Skin epidermis (tissue), 12 donors: Measurements from ENCODE around the gene ATXN10.

Experiments
- H3K27ac ChIP-seq, 21 experiments: fragments of 200-600 bp; sonication (generic) in 11 of 21; one replicate each; pipeline ENCODE4 v1.5.0; 2020; ENCODE audit warnings: mild to moderate bottlenecking in 3 of 21, inconsistent platforms in 2 of 21, moderate library complexity in 2 of 21
- H3K4me3 ChIP-seq, 7 experiments: fragments of 200-600 bp; sonication (generic) in 2 of 7; one replicate each; pipeline ENCODE4 v1.5.0; 2020; ENCODE audit warnings: inconsistent platforms in 2 of 7, mild to moderate bottlenecking in 2 of 7, moderate library complexity in 1 of 7

ATXN10 gene

DNA sequence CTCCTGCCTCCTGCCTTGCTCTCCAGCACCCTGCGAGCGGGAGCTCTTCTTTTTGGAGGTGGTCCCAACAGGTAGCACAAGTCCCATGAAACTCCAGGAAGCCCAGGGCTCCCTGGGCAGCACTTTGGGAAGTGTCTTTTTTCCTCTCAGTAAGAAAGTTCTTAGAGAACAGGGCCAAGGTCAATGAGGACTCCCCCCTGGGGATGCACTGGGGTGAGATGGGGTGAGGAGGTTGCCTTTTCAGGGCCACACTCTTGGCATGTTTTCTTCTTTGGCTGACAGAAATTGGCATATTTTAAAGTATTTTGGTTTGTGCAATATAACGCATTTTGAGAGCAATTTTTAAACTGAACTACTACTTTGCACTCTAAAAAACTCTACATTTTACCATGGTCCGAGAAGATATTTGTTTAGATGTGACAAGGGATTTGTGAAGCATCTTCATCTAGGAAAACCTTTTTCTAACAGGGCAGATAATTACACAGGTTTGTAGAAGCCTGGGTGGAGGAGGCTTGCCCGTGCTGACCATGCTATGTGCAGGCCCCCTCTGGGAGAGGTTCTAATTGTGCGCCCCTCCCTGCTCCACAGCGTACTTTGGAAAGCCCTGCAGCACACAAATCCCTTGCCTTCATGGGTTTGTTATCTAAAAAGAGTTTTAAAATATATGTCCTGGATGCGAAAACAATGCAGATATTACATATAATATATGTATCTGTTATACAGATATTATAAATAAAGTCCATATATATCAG, 165.0 kb downstream of the ATXN10 start:
- H3K4me3 ChIP-seq: no peak overlapping the region
- no peak overlapping the region for H3K27ac ChIP-seq

DNA sequence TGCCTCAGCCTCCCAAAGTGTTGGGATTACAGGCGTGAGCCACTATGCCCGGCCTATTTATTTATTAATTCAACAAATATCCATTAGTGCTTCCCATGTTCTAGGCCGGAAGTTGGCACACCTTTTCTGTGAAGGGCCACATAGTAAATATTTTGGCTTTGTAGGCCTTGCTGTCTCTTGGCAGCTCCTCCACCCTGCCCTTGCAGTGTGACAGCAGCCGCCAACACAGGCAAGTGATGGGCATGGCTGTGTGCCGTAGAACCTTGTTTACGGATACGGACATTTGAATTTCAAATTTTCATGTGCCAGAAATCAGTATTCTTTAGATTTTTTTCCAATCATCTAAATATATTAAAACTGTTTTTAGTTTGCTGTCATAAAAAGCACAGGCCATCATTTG, 165.9 kb downstream of the ATXN10 start:
- Histone ChIP-seq H3K4me3 (no peak overlapping the region), H3K27ac (no peak overlapping the region)

DNA sequence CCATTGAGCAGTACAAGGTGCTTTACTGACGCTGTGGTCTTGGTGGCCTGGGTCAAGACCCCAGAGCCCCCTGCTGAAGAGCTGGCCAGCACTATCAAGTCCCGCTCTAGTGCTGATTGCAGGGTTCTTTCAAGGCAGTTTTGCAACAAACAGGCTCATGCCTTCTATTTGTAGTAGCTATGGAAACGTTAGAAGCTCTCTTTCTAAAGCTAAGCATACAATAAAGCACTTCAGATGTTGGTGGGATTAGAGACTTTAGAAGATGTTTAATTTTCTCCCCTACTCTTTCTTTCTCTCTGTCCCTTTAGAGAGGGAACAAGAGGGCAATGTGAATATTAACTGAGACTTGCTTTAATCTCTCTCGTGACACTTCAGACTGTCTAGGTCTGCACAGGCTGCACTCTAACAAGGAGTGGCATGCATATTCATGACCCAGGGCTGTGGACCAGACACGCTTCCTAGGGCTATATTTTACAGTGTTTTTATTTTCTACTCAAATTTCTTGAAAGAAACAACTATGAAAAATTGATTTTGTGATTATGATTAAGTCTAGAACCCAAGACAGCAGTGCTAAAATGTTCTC, 166.8 kb downstream of the ATXN10 start:
- Histone ChIP-seq H3K27ac (no peak overlapping the region), H3K4me3 (no peak overlapping the region)

DNA sequence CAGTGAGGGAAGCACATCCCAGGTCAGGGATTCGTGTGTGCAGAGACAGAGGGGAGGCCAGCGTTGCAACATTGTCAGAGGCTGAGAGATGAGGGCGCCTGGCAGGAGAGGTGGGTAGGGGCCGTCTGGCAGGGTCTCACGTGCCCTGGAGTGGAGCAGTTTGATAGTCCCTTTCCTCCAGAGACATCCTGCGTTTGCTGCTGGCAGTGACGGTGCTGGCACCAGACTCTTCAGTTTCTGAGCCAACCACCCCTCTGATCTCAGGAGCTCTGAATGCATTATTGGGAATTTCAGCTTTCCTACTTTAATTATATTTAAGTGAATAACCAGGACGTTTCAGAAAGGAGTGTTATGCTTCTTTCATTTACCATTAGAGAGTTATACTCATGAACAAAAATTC, 168.8 kb downstream of the ATXN10 start:
- no peak overlapping the region for H3K4me3 ChIP-seq

DNA sequence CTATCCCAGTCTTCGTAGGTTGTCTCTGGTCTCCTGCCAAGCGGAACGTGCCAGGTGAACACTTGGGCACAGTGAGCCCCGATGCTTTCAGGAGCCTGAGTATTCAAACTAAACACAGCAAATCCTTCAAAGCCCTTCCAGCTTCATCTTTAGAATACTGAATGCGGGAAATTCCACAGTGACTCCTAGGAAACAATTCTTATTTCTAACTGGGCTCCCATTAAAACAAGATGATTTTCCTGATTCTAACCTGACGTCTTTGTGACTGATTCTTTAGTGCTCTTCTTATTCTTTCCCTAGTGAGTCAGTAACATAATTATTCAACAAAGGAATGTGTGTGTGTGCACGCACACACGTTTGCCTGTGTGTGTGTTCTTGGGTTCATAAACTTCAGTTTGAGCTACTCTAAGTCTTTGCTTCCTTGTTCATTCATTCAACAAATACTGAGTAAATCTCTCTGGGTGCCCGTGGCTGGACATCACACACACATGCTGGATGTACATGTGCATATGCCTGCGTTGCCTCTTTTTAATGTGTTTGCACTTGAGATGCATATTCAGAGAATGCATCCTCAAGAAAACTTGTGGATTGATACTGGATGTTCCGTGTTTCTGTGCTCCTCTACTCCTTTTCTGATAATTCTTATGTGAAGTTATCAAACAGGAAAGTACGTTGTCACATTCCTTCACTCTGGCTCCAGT, 170.8 kb downstream of the ATXN10 start:
- no peak overlapping the region for H3K27ac ChIP-seq
- no peak overlapping the region for H3K4me3 ChIP-seq

More for the DNA sequence above, 168.8 kb downstream of the ATXN10 start:
- H3K27ac ChIP-seq: no peak overlapping the region

DNA sequence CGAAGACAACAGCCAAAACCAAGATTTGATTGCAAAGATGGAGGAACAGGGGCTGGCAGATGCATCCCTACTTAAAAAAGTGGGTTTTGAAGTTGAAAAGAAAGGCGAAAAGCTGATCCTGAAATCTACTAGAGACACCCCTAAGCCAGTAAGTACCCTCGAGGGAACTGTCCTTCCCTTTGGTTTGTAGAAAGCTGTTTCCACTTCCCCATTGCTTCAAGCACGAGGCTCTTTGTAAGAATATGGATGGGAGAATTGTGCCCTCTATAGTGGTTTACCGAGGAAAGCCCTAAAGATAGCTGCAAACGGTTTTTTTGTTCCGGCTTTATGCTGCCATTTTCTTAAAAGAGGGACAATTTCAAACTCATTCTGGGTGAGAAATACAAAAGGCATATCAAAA, 171.4 kb downstream of the ATXN10 start:
- no peak overlapping the region for H3K27ac ChIP-seq
- no peak overlapping the region for H3K4me3 ChIP-seq

DNA sequence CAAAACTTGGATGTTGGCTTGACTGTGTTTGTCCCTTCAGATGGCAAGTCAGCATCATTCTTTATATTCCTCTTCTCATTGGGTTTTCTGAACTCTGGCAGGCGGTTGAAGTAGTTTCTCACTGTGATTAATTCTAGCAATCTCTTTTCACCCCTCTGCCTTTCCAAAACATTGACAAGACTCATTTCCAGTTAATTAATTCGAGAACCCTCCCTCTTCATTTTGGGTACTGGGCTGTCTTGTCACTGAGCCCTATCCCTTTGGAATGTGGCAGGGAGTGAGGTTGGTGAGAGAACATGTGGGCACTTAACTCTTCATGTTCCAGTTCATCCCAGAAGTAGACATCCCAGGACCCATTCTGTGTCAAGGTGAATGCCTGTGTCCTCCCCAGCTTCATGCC, 172.4 kb downstream of the ATXN10 start:
- H3K4me3 ChIP-seq: no peak overlapping the region
- H3K27ac ChIP-seq: no peak overlapping the region

DNA sequence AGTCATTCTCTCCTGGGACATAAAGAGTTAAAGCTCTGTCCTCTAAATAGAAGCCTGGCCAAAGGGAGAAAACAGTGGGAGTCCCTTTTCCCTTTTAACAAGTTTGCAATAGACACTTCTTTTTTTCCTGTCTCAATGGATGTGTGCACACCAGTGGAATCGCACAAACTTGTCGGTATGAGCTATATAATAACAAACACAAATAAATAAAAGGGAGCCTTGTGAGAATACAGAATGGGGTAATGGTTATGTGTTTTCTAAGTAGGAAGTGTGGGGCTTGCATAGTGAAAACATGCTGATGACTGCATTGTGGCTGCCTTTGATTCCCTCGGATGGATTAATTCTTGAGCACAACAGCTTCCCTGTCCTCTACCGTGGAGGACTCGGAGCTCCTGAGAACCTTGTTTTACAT, 173.4 kb downstream of the ATXN10 start:
- no peak overlapping the region for H3K4me3 ChIP-seq
- H3K27ac ChIP-seq: no peak overlapping the region

DNA sequence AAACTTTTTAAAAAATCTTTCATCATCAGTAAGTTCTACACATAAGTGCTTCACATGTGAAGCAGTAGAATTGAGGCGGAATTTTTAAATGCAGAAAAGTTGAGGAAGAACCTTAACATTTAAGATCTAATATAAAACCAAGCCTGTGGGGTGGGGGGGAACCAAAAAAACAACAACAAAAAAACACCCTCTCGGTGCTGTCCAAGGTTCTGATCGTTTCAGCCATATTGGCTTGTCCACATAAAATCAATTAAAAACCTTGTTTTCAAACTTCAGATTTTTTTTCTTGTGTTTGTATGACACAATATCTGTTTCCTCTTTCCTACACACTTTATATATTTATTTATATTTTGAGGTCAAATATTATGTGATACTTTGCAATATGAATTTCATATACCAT, 175.3 kb downstream of the ATXN10 start:
- H3K27ac ChIP-seq: no peak overlapping the region
- H3K4me3 ChIP-seq: no peak overlapping the region

DNA sequence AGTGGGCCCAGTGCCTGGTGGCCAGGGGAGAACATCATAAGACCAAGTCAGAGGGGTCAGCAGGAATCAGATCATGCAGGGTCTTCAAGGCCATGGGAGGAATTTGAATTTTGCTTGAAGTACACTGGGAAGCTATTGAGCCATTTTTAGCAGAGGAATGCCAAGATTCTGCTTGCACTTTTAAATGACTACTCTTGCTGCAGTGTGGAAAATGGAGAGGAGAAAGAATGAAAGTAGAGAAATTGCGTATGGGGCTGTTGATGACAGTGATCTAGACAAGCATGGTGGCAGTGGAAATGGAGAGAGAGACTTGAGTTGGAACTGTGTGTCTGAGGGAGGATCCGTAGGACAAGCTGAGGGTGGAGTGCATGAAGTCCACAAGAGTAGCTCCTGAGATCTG, 177.3 kb downstream of the ATXN10 start:
- no peak overlapping the region for H3K27ac ChIP-seq
- H3K4me3 ChIP-seq: no peak overlapping the region

DNA sequence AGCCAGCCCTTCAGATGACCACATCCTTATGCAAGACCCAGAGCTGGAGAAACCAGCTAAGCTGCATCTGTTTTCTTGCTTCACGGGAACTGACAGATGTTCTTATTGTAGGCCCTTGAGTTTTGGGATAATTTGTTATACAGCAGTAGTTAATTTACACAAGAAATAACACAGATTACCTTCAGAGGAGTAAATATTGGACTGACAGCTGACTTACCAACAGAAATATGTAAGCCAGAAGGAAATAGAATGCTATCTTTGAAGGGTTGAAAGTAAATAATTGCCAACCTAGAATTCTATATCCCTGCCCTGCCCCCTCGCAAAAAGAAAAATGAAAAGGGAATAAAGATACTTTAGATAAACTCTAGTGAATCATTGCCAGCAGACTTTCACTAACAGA, 181.2 kb downstream of the ATXN10 start:
- Histone ChIP-seq H3K27ac (no peak overlapping the region), H3K4me3 (no peak overlapping the region)

DNA sequence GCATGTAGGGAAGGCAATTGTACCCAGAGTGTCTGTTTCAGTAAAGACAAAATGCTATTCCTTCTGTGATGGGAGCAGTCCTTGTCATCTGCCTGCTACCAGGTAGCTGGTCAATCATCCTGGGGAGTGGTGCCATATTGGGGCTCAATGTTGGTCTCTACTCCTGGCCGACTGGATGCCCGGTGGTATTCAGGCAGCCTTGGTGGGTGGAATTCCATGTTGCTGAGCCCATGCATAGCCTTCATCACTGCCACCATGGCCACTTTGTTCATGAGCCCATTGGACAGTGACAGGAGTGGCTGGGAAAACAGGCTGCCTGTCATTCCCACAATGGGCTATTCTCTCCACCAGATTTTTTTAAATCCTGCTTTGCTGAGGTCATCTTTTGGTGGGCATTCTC, 184.3 kb downstream of the ATXN10 start:
- Histone ChIP-seq H3K27ac (no peak overlapping the region), H3K4me3 (no peak overlapping the region)

DNA sequence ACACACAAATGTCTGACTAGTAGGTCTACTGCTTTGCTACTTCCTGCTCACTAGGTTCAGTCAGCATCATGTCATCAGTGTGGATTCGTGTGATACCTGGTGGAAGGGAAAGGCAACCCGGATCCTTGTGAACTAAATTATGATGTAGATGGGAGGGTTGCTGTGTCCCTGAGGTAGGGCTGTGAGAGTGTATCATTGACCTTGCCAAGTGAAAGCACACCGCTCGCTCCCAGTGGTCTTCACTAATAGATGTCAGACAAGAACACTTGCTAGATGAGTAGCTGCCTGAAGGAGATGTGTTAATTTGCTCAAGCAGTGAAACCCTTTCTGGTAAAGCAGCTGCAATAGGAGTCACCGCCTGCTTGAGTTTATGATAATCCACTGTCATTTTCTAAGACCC, 185.9 kb downstream of the ATXN10 start:
- Histone ChIP-seq H3K4me3 (no peak overlapping the region), H3K27ac (no peak overlapping the region)

DNA sequence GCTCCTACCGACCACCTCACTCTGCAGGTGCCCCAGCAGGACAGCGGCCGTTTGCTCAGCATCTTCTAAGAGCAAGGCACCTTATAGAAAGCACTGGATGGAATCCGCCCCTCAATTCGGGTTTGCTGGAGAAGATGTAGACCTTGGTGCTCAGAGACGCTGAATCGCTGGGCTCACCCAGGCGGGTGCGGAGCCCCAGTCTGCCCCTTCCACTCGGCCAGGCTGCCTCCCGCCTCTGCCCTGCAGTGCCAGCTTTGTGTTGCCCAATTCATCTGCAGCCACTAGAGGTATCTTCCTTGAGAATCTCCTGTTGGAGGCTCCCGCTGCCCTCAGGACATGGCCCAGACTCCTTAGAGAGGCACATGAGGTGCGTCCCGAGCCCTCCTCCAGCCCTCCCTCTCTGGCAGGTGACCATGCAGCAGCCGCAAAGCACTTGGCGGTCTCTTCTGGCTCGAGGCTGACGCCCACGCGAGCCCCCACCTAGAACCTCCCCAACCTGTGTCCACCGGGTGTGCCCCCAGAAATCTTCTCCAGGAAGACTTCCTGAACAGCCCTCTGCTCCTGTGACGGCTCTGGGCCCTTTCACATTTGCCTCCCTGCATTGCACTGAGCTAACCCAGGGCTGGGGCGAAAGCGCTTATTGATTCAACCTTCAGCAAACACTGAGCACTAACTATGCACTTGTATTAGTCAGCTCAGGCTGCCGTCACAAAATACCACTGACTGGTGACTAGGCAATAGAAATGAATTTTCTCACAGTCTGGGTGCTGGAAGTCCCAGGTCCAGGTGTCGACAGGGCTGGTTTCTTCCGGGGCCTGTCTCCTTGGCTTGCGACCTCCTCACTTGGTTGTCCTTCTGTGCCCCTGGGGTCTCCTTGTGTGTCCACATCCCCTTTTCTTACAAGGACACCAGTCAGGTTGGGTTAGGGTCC, 187.9 kb downstream of the ATXN10 start:
- H3K27ac ChIP-seq: no peak overlapping the region

DNA sequence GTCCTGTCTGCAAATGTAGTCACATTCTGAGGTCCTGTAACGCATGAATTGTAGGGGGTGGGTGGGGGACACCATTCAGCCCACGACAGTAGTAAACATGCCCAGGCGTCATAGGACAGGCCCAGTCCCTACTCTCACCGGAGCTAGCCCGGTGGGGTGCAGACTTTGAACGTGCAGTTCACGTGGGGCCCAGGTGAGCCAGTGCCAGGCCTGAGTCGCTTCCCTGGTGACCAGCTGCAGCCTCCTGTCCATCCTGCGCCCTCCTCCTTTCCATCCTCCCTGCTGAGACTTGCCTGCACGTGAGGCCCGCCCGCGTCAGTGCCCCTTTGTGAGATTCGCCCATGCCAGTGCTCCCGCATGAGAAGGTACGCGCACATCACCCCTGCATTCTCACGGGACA, 188.6 kb downstream of the ATXN10 start:
- Histone ChIP-seq H3K27ac (no peak overlapping the region), H3K4me3 (no peak overlapping the region)

More for the DNA sequence above, 187.9 kb downstream of the ATXN10 start:
- no peak overlapping the region for H3K4me3 ChIP-seq

DNA sequence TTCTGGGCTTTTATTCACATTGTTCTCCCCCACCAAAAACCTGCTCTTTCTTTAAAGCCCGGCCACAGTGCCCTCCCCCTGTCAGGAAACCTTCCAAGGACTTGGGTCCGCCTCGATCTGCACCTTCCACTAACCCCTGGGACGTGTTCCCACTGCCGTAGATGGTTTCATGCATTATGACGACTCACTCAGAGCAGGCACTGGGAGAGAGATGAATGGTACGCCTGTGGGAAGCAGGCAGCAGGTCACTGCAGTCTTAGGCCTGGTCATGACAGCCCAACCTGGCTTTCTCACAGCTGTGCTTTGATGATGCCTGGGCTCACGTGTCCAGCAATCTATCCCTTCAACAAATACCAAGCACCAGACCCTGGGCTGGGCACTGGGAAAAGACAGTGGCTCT, 189.6 kb downstream of the ATXN10 start:
- Histone ChIP-seq H3K27ac (no peak overlapping the region), H3K4me3 (no peak overlapping the region)

DNA sequence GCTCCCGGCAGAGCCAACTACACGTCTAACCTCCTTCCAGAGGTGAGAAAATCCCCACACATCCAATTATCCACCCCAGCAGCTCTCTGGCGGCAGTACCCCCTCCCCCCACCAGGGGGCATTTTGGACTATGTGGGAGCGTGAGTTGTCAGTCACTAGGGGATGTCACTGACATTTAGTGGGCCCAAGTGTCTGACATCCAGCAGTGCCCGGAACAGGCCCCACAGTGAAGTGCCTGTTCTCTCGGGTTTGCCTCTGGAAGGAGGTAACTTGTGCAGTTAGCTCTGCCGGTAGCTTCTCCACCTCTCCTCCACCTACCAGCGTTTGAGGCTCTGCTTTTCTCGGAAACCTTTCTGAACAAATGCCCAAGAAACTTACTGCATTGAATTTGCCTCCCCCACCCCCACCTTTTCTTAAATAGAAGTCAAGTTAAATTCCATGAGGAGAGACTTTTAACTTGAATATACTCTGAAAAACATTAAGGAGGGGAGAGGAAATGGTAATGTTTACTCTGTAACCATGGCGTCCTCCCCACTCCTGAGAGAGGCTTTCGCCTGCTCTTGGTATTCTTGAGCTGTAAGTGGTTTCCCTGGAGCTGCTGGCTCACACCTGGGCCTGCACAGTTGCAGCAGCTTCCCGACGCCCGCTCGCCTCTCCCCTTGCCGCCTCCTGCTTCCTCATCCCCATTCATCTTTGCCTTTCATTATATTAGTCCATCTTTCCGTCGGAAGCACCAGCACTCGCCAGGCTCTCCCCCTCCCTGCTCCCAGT, 192.5 kb downstream of the ATXN10 start:
- Histone ChIP-seq H3K4me3 (no peak overlapping the region), H3K27ac (peak overlapping the region in 2 of 21 experiments; percentile 30 to 72)

DNA sequence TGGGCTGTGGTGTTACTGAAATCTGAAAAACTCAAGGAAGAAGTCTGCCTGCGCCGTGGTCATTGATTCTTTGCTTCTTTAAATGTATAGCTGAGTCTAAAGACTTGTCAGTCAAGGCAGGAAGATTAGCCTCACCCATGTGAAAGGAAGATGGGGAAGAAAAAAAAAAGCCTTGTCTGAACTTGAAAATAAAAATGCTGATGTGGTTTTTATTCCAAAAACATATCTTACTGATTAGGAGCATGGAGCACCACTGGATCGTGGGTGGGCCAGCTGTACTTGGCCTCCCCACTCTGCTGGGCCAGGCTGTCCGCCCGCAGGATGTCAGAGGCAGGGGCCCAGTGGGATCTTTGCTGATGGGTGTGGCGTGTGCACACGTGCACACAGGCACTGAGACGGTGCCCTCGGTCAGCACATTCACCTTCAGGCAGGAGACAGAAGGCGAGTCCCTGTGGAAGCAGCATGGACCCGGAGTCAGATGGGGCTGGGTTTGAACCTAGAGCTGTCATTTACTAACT, 193.4 kb downstream of the ATXN10 start:
- peak overlapping the region in 4 of 21 experiments; percentile 21 to 73 (median 30) for H3K27ac ChIP-seq

DNA sequence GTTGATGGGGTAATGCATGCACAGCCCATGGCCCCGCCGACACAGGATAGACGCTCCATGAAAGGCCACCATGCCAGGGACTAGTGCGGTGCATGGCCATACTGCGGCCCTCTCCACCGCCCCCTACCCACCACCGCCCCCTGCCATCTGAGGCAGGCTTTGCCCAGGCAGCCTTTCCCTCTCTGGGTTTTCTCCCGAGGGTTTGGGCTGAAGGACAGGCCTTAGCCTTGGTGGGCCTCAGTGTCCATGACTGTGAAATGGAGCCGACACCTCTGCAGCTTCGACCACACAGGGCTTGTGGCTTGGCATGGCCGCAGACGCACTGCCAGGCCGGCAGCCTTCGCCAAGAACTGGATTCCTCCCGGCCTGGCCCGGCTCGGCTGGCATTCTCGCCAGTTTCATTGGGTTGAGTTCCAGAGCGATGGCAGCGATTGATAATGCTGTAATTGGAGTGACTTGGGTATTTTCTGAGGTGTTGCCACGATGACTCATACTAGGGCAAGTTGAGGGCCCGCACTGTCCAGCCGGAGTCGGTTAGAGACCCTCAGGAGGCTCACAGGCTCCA, 194.0 kb downstream of the ATXN10 start:
- Histone ChIP-seq H3K4me3 (no peak overlapping the region), H3K27ac (peak overlapping the region in 7 of 21 experiments; percentile 20 to 73 (median 27))

More for the DNA sequence above, 193.4 kb downstream of the ATXN10 start:
- no peak overlapping the region for H3K4me3 ChIP-seq
